Spleen (tissue), 11 donors: Measurements from ENCODE around the gene TNNT2. TPM values are rescaled to one million over a fixed set of nuclear protein-coding genes. Genes with fewer than 3 reads are reported as not detected.

Experiments used
- DNase-seq: peaks from one replicate; pipeline ENCODE4 v3.0.0-alpha.2; 2020
- H3K27ac ChIP-seq, 8 donors: fragments of 200-600 bp; sonication (generic) in 7 of 8; 1 replicate in 4 of 8; 2 replicates in 4 of 8; pipeline versions ENCODE4 v1.5.0 to v1.8.0; 2016 to 2021; ENCODE audit warnings: inconsistent platforms in 4 of 8, mild to moderate bottlenecking in 4 of 8, moderate library complexity in 1 of 8
- H3K27me3 ChIP-seq, 7 donors: fragments of 200-600 bp; sonication (generic) in 6 of 7; replicated peaks in 1 of 7; 1 replicate in 4 of 7; 2 replicates in 3 of 7; pipeline versions ENCODE4 v1.5.0 to v1.8.0; 2016 to 2021; ENCODE audit warnings: inconsistent platforms in 3 of 7, mild to moderate bottlenecking in 1 of 7
- H3K36me3 ChIP-seq, 6 donors: fragments of 200-600 bp; sonication (generic) in 5 of 6; 1 replicate in 4 of 6; 2 replicates in 2 of 6; pipeline versions ENCODE4 v1.5.0 to v1.8.0; 2016 to 2021; ENCODE audit warnings: inconsistent platforms in 2 of 6
- H3K4me1 ChIP-seq, 6 donors: fragments of 200-600 bp; sonication (generic) in 5 of 6; 1 replicate in 3 of 6; 2 replicates in 3 of 6; pipeline versions ENCODE4 v1.5.0 to v1.8.0; 2016 to 2021; ENCODE audit warnings: inconsistent platforms in 3 of 6
- H3K4me3 ChIP-seq, 8 donors: fragments of 200-600 bp; sonication (generic) in 7 of 8; 1 replicate in 4 of 8; 2 replicates in 4 of 8; pipeline versions ENCODE4 v1.5.0 to v1.8.0; 2016 to 2021; ENCODE audit warnings: inconsistent platforms in 4 of 8, mild to moderate bottlenecking in 4 of 8, moderate library complexity in 2 of 8
- H3K9me3 ChIP-seq, 8 donors: fragments of 200-600 bp; sonication (generic) in 7 of 8; 1 replicate in 4 of 8; 2 replicates in 4 of 8; pipeline versions ENCODE4 v1.5.0 to v1.8.0; 2016 to 2021; ENCODE audit warnings: inconsistent platforms in 4 of 8
- POLR2A ChIP-seq, 3 donors: fragments of 450-650 bp; IDR thresholded peaks; one replicate each; pipeline ENCODE4 v1.5.1; 2017; ENCODE audit warnings: antibody characterized with exemption in 3 of 3, mild to moderate bottlenecking in 1 of 3
- POLR2AphosphoS5 ChIP-seq, 3 donors: sonication (generic); formaldehyde crosslinking; IDR thresholded peaks; one replicate each; pipeline ENCODE4 v1.5.1; 2017; ENCODE audit warnings: antibody characterized with exemption in 3 of 3
- WGBS, 5 donors: extraction: QIAGEN DNeasy Blood & Tissue Kit in 3 of 5; methylation state at CpG; one replicate each; pipeline versions ENCODE4 v1.1.5 to v1.1.7; 2013 to 2018; 5-methylcytosine and 5-hydroxymethylcytosine counted together
- intact Hi-C: fragments of 100-400 bp; cut with DNase I; formaldehyde crosslinking; loops from one replicate; pipeline ENCODE4 v1.15.0; 2023; ENCODE audit warnings: low total_unique reads
- polyA plus RNA-seq, 3 donors: library from polyadenylated mRNA; stranded (reverse); fragments of 200-250 nt; gene quantifications; one replicate each; pipeline ENCODE4 v1.2.1, GENCODE V29; 2013
- total RNA-seq, 7 donors: library from RNA; depleted of rRNA in 3 of 7; stranded (reverse); fragments of >200 nt in 3 of 7; fragmentation: NEBNext Ultra II Directional in 4 of 7; extraction: Animal tissue kit (Norgen Biotek cat#: 25700) in 4 of 7; gene quantifications; one replicate each; pipeline versions ENCODE4 v1.1.0 to v1.2.1, GENCODE V29; 2016 to 2021
- TF ChIP-seq, protein P1 (sequence below), 11 experiments: fragments of 200-600 bp in 7 of 11; fragments of 450-650 bp in 4 of 11; sonication (generic) in 4 of 11; IDR thresholded peaks in 8 of 11; conservative IDR thresholded peaks in 3 of 11; 1 replicate in 7 of 11; 2 replicates in 4 of 11; pipeline versions ENCODE4 v1.4.0 to v1.8.0; 2016 to 2021; ENCODE audit warnings: antibody characterized with exemption in 11 of 11, inconsistent platforms in 4 of 11, mild to moderate bottlenecking in 1 of 11
- donor health status: healthy with polysubstance abuse.
- donor health status: DM: no; HTN: no; CAD: no; lungs with moderate emphysema.
- donor health status: DM: no; HTN: no; CAD: no.
- donor health status: Bipolar disorder and iron deficiency.
- donor health status: healthy.
- donor health status: DM: no; HTN: no; CAD: no.
- donor health status: DM: yes; HTN: yes; CAD: no.

Gene TNNT2
- total and polyA plus RNA-seq, 10 donors = 0.41 to 3.8 (median 1.2) TPM; not detected in 5

DNA sequence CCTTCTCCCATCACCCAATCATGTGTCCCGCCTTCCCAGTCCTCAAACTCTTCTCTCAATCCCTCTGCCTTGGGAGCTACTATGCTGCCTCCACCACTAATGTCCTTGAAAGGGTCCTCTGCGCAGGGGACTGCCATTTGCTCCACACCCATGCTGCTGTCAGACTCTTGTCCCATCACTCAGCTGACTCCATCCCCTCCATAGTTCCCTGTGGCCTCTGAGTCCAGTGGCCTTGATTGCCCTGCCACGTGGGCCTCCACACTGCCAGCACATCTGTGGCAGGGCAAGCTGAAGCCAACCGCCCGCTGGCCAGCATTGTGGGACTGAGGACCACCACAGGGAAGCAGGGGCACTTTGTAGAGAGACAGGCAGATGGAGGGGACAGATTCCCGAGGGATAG lies 1.3 kb upstream of the TNNT2 start:
- Histone ChIP-seq H3K36me3 (no peaks in the 10 kb centered on the region), H3K4me1 (no peaks in the 10 kb centered on the region), H3K27me3 (peaks cover 0 to 38% (median 0%) of the 10 kb centered on the region in 7 donors), H3K9me3 (no peaks in the 10 kb centered on the region), H3K4me3 (no peak overlapping the region), H3K27ac (no peak overlapping the region)
- intact Hi-C loops = no loop called here
- TF ChIP-seq, protein P1, sequence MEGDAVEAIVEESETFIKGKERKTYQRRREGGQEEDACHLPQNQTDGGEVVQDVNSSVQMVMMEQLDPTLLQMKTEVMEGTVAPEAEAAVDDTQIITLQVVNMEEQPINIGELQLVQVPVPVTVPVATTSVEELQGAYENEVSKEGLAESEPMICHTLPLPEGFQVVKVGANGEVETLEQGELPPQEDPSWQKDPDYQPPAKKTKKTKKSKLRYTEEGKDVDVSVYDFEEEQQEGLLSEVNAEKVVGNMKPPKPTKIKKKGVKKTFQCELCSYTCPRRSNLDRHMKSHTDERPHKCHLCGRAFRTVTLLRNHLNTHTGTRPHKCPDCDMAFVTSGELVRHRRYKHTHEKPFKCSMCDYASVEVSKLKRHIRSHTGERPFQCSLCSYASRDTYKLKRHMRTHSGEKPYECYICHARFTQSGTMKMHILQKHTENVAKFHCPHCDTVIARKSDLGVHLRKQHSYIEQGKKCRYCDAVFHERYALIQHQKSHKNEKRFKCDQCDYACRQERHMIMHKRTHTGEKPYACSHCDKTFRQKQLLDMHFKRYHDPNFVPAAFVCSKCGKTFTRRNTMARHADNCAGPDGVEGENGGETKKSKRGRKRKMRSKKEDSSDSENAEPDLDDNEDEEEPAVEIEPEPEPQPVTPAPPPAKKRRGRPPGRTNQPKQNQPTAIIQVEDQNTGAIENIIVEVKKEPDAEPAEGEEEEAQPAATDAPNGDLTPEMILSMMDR (IDR thresholded peaks at IDR 0.05 in 8 of 11, conservative IDR thresholded peaks at IDR 0.05 in 3 of 11) = no peak
- no peak for TF ChIP-seq POLR2A (IDR thresholded peaks at IDR 0.05)
- TF ChIP-seq POLR2AphosphoS5 (IDR thresholded peaks at IDR 0.05) = no peak
- 78 to 92% (median 84%) methylated on average over 4 to 6 of the region's 6 CpGs for WGBS, 5 donors
- DNase-seq = no peak

DNA sequence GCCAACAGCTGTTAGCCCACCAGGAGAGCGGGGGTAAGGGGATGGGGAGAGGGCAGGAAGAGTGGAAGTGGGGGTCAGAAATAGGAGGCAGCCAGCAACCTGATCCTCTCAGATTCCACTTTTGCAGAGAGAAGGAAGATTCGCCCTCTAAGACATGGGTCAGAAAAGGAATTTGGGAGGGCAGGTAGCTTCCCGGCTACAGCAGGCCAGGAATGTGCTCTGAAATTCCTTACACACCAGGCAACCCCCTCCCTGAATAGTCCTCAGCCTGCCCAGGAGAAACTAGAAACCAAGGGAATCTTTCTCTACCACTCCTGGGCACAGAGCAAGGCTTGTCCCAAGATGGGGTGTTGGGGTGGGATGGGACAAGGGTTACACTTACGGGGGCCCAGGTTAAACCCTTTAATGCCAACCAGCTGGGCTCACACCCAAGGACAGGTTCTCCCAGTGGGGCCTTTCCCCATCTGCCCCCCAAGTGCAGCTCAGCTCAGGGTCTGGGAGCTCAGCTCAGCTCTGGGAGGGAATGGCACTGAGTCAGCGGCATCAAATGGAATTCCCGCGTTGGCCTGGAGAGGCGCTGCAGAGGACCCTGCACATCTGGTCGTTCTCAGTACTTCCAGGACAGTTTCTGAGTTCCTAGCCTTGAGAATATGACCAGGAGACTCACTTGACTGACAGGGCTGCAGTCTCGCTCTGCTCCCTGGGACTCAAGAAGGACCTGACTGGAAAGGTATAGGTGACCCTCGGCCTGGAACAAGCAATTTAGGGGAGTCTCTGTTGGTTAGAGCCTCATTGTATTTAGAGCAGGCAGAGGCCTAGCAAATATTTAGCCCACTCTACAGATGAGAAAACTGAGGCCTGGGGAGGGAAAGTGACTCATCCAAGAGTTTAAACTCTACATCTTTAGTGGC lies 761 bp downstream of the TNNT2 start:
- H3K9me3 ChIP-seq = no peaks in the 10 kb centered on the region
- 44 to 61% (median 46%) methylated on average over 6 to 11 of the region's 11 CpGs for WGBS, 5 donors
- DNase-seq = no peak
- H3K27me3 ChIP-seq = peaks cover 0 to 49% (median 0%) of the 10 kb centered on the region in 7 donors
- no peak for TF ChIP-seq POLR2A (IDR thresholded peaks at IDR 0.05)
- TF ChIP-seq, protein P1 (IDR thresholded peaks at IDR 0.05 in 8 of 11, conservative IDR thresholded peaks at IDR 0.05 in 3 of 11) = peak in 2 of 11 experiments; percentile 21 to 33
- intact Hi-C loops = no loop called here
- no peak overlapping the region for H3K4me3 ChIP-seq
- no peak overlapping the region for H3K27ac ChIP-seq
- no peaks in the 10 kb centered on the region for H3K36me3 ChIP-seq
- H3K4me1 ChIP-seq = no peaks in the 10 kb centered on the region

DNA sequence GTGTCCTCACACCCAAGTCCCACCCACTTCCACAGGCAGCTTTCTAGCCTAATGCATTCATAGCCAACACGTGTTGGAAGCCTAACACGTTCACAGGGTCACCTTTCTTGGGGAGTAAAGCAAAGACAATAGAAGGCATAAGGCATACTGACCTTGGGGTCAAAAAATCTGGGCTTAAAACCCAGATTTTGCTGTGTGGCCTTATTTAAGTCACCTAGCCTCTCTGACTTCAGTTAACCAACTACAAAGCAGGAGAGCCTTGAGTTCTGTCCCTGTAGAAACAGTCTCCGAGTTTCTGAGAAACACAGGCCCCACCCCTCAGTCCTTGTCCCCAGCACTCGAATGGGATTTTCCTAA lies 1.4 kb downstream of the TNNT2 start:
- Histone ChIP-seq H3K27me3 (peaks cover 0 to 51% (median 0%) of the 10 kb centered on the region in 7 donors), H3K27ac (no peak overlapping the region), H3K4me3 (no peak overlapping the region), H3K9me3 (no peaks in the 10 kb centered on the region), H3K4me1 (no peaks in the 10 kb centered on the region), H3K36me3 (no peaks in the 10 kb centered on the region)
- no peak for DNase-seq
- intact Hi-C loops = no loop called here
- TF ChIP-seq POLR2A (IDR thresholded peaks at IDR 0.05) (no peak), POLR2AphosphoS5 (IDR thresholded peaks at IDR 0.05) (no peak)
- TF ChIP-seq, protein P1 (IDR thresholded peaks at IDR 0.05 in 8 of 11, conservative IDR thresholded peaks at IDR 0.05 in 3 of 11) = no peak
- WGBS, 5 donors = 33 to 53% (median 35%) methylated on average over 4 of the region's 4 CpGs

DNA sequence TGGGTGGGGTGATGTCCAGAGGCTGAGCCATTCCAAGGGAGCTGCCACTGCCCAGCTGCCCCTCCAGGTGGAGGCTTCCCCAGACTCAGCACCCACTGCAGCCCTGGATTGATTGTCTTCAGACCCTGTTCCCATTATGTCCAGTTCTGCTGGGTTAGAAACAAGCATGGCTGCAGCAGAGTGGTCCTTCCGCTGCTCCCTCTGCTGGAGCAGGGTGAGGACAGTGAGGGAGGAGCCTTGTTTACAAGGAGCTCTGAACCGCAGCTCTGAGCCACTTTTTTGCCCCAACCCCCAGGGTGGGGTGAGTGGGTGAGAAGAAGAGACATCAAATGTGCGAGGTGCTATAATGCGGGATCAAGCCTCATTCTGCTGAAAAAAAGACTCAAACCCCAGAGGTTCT lies 2.3 kb downstream of the TNNT2 start:
- Histone ChIP-seq H3K9me3 (no peaks in the 10 kb centered on the region), H3K4me1 (no peaks in the 10 kb centered on the region), H3K36me3 (no peaks in the 10 kb centered on the region), H3K27me3 (peaks cover 0 to 60% (median 0%) of the 10 kb centered on the region in 7 donors), H3K4me3 (no peak overlapping the region), H3K27ac (no peak overlapping the region)
- WGBS, 5 donors = 51 to 75% (median 64%) methylated on average over 4 of the region's 4 CpGs
- TF ChIP-seq, protein P1 (IDR thresholded peaks at IDR 0.05 in 8 of 11, conservative IDR thresholded peaks at IDR 0.05 in 3 of 11) = no peak
- TF ChIP-seq POLR2A (IDR thresholded peaks at IDR 0.05) (no peak), POLR2AphosphoS5 (IDR thresholded peaks at IDR 0.05) (no peak)
- DNase-seq = no peak
- intact Hi-C loops = no loop called here
